Lung (tissue), 12 donors: ENCODE data around the gene CRHBP. TPM values are rescaled to one million over a fixed set of nuclear protein-coding genes. Genes with fewer than 3 reads are reported as not detected.

Experiments
- ATAC-seq: fragments of 200-7000 bp; cut with Tn5 transposase; one replicate; pipeline ENCODE4 v1.9.1; 2020; ENCODE audit warnings: moderate number of reproducible peaks; ENCODE audit not compliant: insufficient read depth, low FRiP score
- DNase-seq, 3 donors: peaks; one replicate each; pipeline ENCODE4 v3.0.0-alpha.2; 2013 to 2017
- H3K27ac ChIP-seq, 2 donors: one replicate each; pipeline ENCODE4 v1.5.1; 2013; ENCODE audit warnings: mild to moderate bottlenecking in 2 of 2, moderate library complexity in 2 of 2, control low read depth in 1 of 2, inconsistent platforms in 1 of 2, low read depth in 1 of 2, low read length in 1 of 2
- H3K27me3 ChIP-seq, 3 donors: one replicate each; pipeline ENCODE4 v1.5.1; 2013; ENCODE audit warnings: low read length in 2 of 3; ENCODE audit not compliant: control insufficient read depth in 3 of 3, insufficient read depth in 3 of 3
- H3K36me3 ChIP-seq, 4 donors: one replicate each; pipeline ENCODE4 v1.5.1; 2013; ENCODE audit warnings: low read length in 4 of 4, mild to moderate bottlenecking in 1 of 4, moderate library complexity in 1 of 4; ENCODE audit not compliant: control insufficient read depth in 4 of 4, insufficient read depth in 4 of 4
- H3K4me1 ChIP-seq, 5 donors: one replicate each; pipeline ENCODE4 v1.5.1; 2013; ENCODE audit warnings: low read length in 5 of 5, mild to moderate bottlenecking in 2 of 5, moderate library complexity in 1 of 5; ENCODE audit not compliant: control insufficient read depth in 5 of 5, insufficient read depth in 5 of 5
- H3K4me3 ChIP-seq: one replicate; pipeline ENCODE4 v1.5.1; 2013; ENCODE audit warnings: mild to moderate bottlenecking, control low read depth, moderate library complexity
- H3K9ac ChIP-seq, 2 donors: one replicate each; pipeline ENCODE4 v1.5.1; 2013; ENCODE audit warnings: low read length in 2 of 2, control low read depth in 1 of 2; ENCODE audit not compliant: insufficient read depth in 1 of 2
- H3K9me3 ChIP-seq, 4 donors: one replicate each; pipeline ENCODE4 v1.5.1; 2013; ENCODE audit warnings: low read length in 3 of 4, mild to moderate bottlenecking in 1 of 4, moderate library complexity in 1 of 4; ENCODE audit not compliant: control insufficient read depth in 4 of 4, insufficient read depth in 3 of 4
- CTCF ChIP-seq: IDR thresholded peaks from 2 replicates; pipeline ENCODE4 v1.5.1; 2012; ENCODE audit warnings: mild to moderate bottlenecking; ENCODE audit errors: control extremely low read depth, extremely low read depth
- WGBS, 2 donors: extraction: QIAGEN DNeasy Blood & Tissue Kit; methylation state at CpG; one replicate each; pipeline ENCODE4 v1.1.7; 2013; 5-methylcytosine and 5-hydroxymethylcytosine counted together
- polyA plus RNA-seq, 2 donors: library from polyadenylated mRNA; stranded (reverse); fragments of 200-250 nt; gene quantifications; one replicate each; pipeline ENCODE4 v1.2.1, GENCODE V29; 2013
- total RNA-seq, 2 donors: library from RNA; depleted of rRNA in 1 of 2; stranded (reverse); fragments of >200 nt in 1 of 2; gene quantifications; one replicate each; pipeline ENCODE4 v1.2.1, GENCODE V29; 2014 to 2021
- donor health status: control.
- donor health status: control.
- donor health status: Bipolar disorder and iron deficiency.
- donor health status: healthy.
- donor health status: DM: yes; HTN: yes; CAD: no.

CRHBP gene
- total and polyA plus RNA-seq, 4 donors: 0.21 to 0.58 (median 0.33) TPM

- Histone ChIP-seq H3K4me3 (no peak overlapping the region), H3K4me1 (no peaks in the 10 kb centered on the region), H3K9ac (no peak overlapping the region), H3K36me3 (no peaks in the 10 kb centered on the region), H3K27ac (no peak overlapping the region), H3K9me3 (peaks cover 0 to 1% (median 0%) of the 10 kb centered on the region in 4 donors), H3K27me3 (peaks cover 0 to 5% (median 0%) of the 10 kb centered on the region in 3 donors)
- ATAC-seq (no peak), DNase-seq (no peak)
- TF ChIP-seq CTCF: no peak
- 88 to 94% methylated on average over 2 of the region's 2 CpGs for WGBS, 2 donors
Measured at GRCh38 chr5:77012601-77013000, 59.8 kb downstream of the CRHBP start.

GRCh38 chr5:77015938-77016569 is 63.2 kb downstream of the CRHBP start:
- 32 to 33% methylated on average over 3 of the region's 3 CpGs for WGBS, 2 donors
- Histone ChIP-seq H3K4me1 (no peaks in the 10 kb centered on the region), H3K4me3 (no peak overlapping the region), H3K36me3 (no peaks in the 10 kb centered on the region), H3K27ac (no peak overlapping the region), H3K9me3 (no peaks in the 10 kb centered on the region), H3K27me3 (peaks cover 0 to 5% (median 2%) of the 10 kb centered on the region in 3 donors), H3K9ac (no peak overlapping the region)
- no peak for TF ChIP-seq CTCF
- ATAC-seq: no peak
- DNase-seq: peak in 2 of 3 donors; percentile 62 to 80

- WGBS, 2 donors: 88 to 93% methylated on average over 1 of the region's 1 CpG
- ATAC-seq (no peak), DNase-seq (no peak)
- Histone ChIP-seq H3K4me3 (no peak overlapping the region), H3K27me3 (peaks cover 0 to 5% (median 2%) of the 10 kb centered on the region in 3 donors), H3K4me1 (no peaks in the 10 kb centered on the region), H3K9ac (no peak overlapping the region), H3K36me3 (no peaks in the 10 kb centered on the region), H3K27ac (no peak overlapping the region), H3K9me3 (no peaks in the 10 kb centered on the region)
- no peak for TF ChIP-seq CTCF
Measured at GRCh38 chr5:77016962-77017361, 64.1 kb downstream of the CRHBP start.

- WGBS, 2 donors: 77 to 91% methylated on average over 4 of the region's 4 CpGs
- no peak overlapping the region for H3K27ac ChIP-seq
- H3K27me3 ChIP-seq: peaks cover 0 to 5% (median 2%) of the 10 kb centered on the region in 3 donors
- H3K4me1 ChIP-seq: no peaks in the 10 kb centered on the region
- H3K36me3 ChIP-seq: no peaks in the 10 kb centered on the region
- no peaks in the 10 kb centered on the region for H3K9me3 ChIP-seq
- ATAC-seq (no peak), DNase-seq (no peak)
- TF ChIP-seq CTCF: no peak
- H3K4me3 ChIP-seq: no peak overlapping the region
- H3K9ac ChIP-seq: no peak overlapping the region
Measured at GRCh38 chr5:77017668-77018067, 64.8 kb downstream of the CRHBP start.
